Prostate gland (tissue), 2 donors: ENCODE data around the gene UBAC1.
"Not testable (repeated sequence)": the region's sequence is repeated elsewhere in the genome, so short reads cannot be mapped to it uniquely, and the experiment has no call there.

Source experiments
- POLR2A ChIP-seq: fragments of 450-650 bp; IDR thresholded peaks from one replicate; pipeline ENCODE4 v1.6.1; 2016; ENCODE audit warnings: antibody characterized with exemption, mild to moderate bottlenecking
- TF ChIP-seq, protein P1 (sequence below), 4 experiments: fragments of 200-600 bp in 2 of 4; fragments of 450-650 bp in 2 of 4; sonication (generic) in 2 of 4; IDR thresholded peaks; 1 replicate in 3 of 4; 2 replicates in 1 of 4; pipeline ENCODE4 v1.5.1; 2016 to 2019; ENCODE audit warnings: antibody characterized with exemption in 4 of 4, mild to moderate bottlenecking in 2 of 4, moderate library complexity in 2 of 4

- TF ChIP-seq POLR2A: not testable (repeated sequence)
- TF ChIP-seq, protein P1, sequence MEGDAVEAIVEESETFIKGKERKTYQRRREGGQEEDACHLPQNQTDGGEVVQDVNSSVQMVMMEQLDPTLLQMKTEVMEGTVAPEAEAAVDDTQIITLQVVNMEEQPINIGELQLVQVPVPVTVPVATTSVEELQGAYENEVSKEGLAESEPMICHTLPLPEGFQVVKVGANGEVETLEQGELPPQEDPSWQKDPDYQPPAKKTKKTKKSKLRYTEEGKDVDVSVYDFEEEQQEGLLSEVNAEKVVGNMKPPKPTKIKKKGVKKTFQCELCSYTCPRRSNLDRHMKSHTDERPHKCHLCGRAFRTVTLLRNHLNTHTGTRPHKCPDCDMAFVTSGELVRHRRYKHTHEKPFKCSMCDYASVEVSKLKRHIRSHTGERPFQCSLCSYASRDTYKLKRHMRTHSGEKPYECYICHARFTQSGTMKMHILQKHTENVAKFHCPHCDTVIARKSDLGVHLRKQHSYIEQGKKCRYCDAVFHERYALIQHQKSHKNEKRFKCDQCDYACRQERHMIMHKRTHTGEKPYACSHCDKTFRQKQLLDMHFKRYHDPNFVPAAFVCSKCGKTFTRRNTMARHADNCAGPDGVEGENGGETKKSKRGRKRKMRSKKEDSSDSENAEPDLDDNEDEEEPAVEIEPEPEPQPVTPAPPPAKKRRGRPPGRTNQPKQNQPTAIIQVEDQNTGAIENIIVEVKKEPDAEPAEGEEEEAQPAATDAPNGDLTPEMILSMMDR (IDR thresholded peaks at IDR 0.05): not testable (repeated sequence)
These were observed 44.9 kb downstream of the UBAC1 start for GRCh38 chr9:135916227-135916626.
